H1 (cell line): Measurements from ENCODE around the gene PKMYT1. TPM values are rescaled to one million over a fixed set of nuclear protein-coding genes. Genes with fewer than 3 reads are reported as not detected.

Source experiments
- CEBPB ChIP-seq: IDR thresholded peaks from 2 replicates; pipeline ENCODE4 v1.6.1; 2012; ENCODE audit warnings: low read depth, low read length
- EZH2 ChIP-seq: fragments of 200-600 bp; sonication (generic); IDR thresholded peaks from 2 replicates; pipeline ENCODE4 v1.7.1; 2012; ENCODE audit warnings: low read depth, mild to moderate bottlenecking, moderate library complexity, low read length, inconsistent platforms; ENCODE audit not compliant: severe bottlenecking
- FOSL1 ChIP-seq: IDR thresholded peaks from 2 replicates; pipeline ENCODE4 v1.6.1; 2011; ENCODE audit warnings: mild to moderate bottlenecking, low read depth, low read length, moderate library complexity; ENCODE audit not compliant: insufficient read depth
- POLR2A ChIP-seq, 2 experiments: IDR thresholded peaks; 1 replicate in 1 of 2; 2 replicates in 1 of 2; pipeline ENCODE4 v1.6.1; 2011; ENCODE audit warnings: low read depth in 2 of 2, low read length in 2 of 2, mild to moderate bottlenecking in 2 of 2; ENCODE audit errors: control extremely low read depth in 1 of 2
- RFX5 ChIP-seq: IDR thresholded peaks from 2 replicates; pipeline ENCODE4 v1.6.1; 2011; ENCODE audit warnings: low read depth, low read length, improper control_type of control experiment, borderline replicate concordance
- SP1 ChIP-seq: IDR thresholded peaks from 2 replicates; pipeline ENCODE4 v1.6.1; 2011; ENCODE audit warnings: low read depth, low read length
- polyA plus RNA-seq, 7 experiments: library from polyadenylated mRNA; depleted of rRNA in 3 of 7; stranded (reverse) in 5 of 7; unstranded in 2 of 7; fragments of >200 nt in 5 of 7; fragments of 200-250 nt in 2 of 7; gene quantifications; 1 replicate in 5 of 7; 2 replicates in 1 of 7; 4 replicates in 1 of 7; pipeline versions ENCODE4 v1.2.1 to v1.2.3, GENCODE V29; 2011 to 2013; ENCODE audit warnings: missing spikeins in 2 of 7, mixed read lengths in 2 of 7
- total RNA-seq: library from RNA; stranded (reverse); fragmentation: NEBNext Ultra II Directional; extraction: Animal tissue kit (Norgen Biotek cat#: 25700); gene quantifications from 2 replicates; pipeline ENCODE4 v1.2.1, GENCODE V29; 2021
- TF ChIP-seq, protein P1 (sequence below): fragments of 300-600 bp; sonication (generic); IDR thresholded peaks from 2 replicates; pipeline ENCODE4 v1.7.1; 2012; ENCODE audit warnings: low read length, moderate library complexity, mild to moderate bottlenecking, inconsistent platforms; ENCODE audit not compliant: insufficient replicate concordance
- TF ChIP-seq, protein P2 (sequence below): IDR thresholded peaks from 2 replicates; pipeline ENCODE4 v1.6.1; 2012; ENCODE audit warnings: low read length, inconsistent platforms

The PKMYT1 gene
- total and polyA plus RNA-seq, 2 of the 8 experiments (the other 6 are each of a cell fraction or from before 2014, with no cell fraction given), result 74.7 to 85.2 TPM

GRCh38 chr16:2980227-2981176 is at the start of gene PKMYT1 (continued):
- TF ChIP-seq, protein P1, sequence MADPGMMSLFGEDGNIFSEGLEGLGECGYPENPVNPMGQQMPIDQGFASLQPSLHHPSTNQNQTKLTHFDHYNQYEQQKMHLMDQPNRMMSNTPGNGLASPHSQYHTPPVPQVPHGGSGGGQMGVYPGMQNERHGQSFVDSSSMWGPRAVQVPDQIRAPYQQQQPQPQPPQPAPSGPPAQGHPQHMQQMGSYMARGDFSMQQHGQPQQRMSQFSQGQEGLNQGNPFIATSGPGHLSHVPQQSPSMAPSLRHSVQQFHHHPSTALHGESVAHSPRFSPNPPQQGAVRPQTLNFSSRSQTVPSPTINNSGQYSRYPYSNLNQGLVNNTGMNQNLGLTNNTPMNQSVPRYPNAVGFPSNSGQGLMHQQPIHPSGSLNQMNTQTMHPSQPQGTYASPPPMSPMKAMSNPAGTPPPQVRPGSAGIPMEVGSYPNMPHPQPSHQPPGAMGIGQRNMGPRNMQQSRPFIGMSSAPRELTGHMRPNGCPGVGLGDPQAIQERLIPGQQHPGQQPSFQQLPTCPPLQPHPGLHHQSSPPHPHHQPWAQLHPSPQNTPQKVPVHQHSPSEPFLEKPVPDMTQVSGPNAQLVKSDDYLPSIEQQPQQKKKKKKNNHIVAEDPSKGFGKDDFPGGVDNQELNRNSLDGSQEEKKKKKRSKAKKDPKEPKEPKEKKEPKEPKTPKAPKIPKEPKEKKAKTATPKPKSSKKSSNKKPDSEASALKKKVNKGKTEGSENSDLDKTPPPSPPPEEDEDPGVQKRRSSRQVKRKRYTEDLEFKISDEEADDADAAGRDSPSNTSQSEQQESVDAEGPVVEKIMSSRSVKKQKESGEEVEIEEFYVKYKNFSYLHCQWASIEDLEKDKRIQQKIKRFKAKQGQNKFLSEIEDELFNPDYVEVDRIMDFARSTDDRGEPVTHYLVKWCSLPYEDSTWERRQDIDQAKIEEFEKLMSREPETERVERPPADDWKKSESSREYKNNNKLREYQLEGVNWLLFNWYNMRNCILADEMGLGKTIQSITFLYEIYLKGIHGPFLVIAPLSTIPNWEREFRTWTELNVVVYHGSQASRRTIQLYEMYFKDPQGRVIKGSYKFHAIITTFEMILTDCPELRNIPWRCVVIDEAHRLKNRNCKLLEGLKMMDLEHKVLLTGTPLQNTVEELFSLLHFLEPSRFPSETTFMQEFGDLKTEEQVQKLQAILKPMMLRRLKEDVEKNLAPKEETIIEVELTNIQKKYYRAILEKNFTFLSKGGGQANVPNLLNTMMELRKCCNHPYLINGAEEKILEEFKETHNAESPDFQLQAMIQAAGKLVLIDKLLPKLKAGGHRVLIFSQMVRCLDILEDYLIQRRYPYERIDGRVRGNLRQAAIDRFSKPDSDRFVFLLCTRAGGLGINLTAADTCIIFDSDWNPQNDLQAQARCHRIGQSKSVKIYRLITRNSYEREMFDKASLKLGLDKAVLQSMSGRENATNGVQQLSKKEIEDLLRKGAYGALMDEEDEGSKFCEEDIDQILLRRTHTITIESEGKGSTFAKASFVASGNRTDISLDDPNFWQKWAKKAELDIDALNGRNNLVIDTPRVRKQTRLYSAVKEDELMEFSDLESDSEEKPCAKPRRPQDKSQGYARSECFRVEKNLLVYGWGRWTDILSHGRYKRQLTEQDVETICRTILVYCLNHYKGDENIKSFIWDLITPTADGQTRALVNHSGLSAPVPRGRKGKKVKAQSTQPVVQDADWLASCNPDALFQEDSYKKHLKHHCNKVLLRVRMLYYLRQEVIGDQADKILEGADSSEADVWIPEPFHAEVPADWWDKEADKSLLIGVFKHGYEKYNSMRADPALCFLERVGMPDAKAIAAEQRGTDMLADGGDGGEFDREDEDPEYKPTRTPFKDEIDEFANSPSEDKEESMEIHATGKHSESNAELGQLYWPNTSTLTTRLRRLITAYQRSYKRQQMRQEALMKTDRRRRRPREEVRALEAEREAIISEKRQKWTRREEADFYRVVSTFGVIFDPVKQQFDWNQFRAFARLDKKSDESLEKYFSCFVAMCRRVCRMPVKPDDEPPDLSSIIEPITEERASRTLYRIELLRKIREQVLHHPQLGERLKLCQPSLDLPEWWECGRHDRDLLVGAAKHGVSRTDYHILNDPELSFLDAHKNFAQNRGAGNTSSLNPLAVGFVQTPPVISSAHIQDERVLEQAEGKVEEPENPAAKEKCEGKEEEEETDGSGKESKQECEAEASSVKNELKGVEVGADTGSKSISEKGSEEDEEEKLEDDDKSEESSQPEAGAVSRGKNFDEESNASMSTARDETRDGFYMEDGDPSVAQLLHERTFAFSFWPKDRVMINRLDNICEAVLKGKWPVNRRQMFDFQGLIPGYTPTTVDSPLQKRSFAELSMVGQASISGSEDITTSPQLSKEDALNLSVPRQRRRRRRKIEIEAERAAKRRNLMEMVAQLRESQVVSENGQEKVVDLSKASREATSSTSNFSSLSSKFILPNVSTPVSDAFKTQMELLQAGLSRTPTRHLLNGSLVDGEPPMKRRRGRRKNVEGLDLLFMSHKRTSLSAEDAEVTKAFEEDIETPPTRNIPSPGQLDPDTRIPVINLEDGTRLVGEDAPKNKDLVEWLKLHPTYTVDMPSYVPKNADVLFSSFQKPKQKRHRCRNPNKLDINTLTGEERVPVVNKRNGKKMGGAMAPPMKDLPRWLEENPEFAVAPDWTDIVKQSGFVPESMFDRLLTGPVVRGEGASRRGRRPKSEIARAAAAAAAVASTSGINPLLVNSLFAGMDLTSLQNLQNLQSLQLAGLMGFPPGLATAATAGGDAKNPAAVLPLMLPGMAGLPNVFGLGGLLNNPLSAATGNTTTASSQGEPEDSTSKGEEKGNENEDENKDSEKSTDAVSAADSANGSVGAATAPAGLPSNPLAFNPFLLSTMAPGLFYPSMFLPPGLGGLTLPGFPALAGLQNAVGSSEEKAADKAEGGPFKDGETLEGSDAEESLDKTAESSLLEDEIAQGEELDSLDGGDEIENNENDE, result no peak
- peak in 1 of 2 experiments; percentile 79; a peak in 2 of 3 replicates for TF ChIP-seq POLR2A (IDR thresholded peaks at IDR 0.05; ENCODE audit: control extremely low read depth in 1 of 2, low read depth in 2 of 2, low read length in 2 of 2)
- TF ChIP-seq SP1, result no peak; the same call in 1 of the 2 replicates
- TF ChIP-seq FOSL1, result no peak
- TF ChIP-seq, protein P2, sequence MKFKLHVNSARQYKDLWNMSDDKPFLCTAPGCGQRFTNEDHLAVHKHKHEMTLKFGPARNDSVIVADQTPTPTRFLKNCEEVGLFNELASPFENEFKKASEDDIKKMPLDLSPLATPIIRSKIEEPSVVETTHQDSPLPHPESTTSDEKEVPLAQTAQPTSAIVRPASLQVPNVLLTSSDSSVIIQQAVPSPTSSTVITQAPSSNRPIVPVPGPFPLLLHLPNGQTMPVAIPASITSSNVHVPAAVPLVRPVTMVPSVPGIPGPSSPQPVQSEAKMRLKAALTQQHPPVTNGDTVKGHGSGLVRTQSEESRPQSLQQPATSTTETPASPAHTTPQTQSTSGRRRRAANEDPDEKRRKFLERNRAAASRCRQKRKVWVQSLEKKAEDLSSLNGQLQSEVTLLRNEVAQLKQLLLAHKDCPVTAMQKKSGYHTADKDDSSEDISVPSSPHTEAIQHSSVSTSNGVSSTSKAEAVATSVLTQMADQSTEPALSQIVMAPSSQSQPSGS, result no peak
- no peak for TF ChIP-seq CEBPB
- no peak for TF ChIP-seq EZH2
- no peak for TF ChIP-seq RFX5
